ENCODE results near the gene PRKD2. TPM values are rescaled to one million over a fixed set of nuclear protein-coding genes. Genes with fewer than 3 reads are reported as not detected.

Gene PRKD2
- total and polyA plus RNA-seq, 2 of the 8 experiments (the other 6 are each of a cell fraction or from before 2014, with no cell fraction given) = 24.4 to 63.8 TPM

DNA sequence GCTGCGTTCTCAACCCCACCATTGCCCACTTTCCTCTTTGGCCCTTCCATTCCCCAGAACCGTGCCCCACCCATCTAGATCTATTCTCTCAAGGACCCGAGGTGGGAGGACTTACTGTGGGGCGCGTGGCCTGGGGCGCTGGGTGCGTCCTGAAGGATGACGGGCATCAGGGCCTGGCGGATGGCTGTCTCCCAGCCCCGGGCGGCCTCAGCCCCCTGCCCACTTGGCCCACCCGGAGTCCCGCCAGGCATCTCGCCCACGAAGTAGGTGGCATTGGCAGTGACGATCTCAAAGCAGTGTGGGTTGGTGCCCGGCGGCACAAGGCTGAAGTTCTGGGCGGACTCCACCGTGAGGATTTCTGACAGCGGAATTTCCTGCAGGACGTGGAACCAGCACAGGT is 23.2 kb downstream of the PRKD2 start:
- WGBS, 2 experiments (ENCODE audit: extremely low coverage in 1 of 2, insufficient coverage in 1 of 2, insufficient read length in 1 of 2, insufficient replicate concordance in 2 of 2, low coverage in 1 of 2, low lambda C conversion rate in 2 of 2, missing lambda C conversion rate in 1 of 2) = 96% methylated on average over 19 of the region's 22 CpGs; no CpG with 5 or more reads in 1 of the 2 experiments
- no peak overlapping the region for H4K8ac ChIP-seq (ENCODE audit: extremely low read depth, insufficient read depth, low read length)
- no peak overlapping the region for H2BK5ac ChIP-seq (ENCODE audit: low read depth, low read length)
- H2BK120ac ChIP-seq (replicated peaks; ENCODE audit: low read depth, low read length) = no peak overlapping the region
- no peak overlapping the region for H3K23ac ChIP-seq (ENCODE audit: insufficient read length)
- H3K9me3 ChIP-seq (ENCODE audit: insufficient read depth in 2 of 2, low read depth in 1 of 2, low read length in 1 of 2) = no peaks in the 10 kb centered on the region
- H3K9ac ChIP-seq (replicated peaks in 1 of 4; ENCODE audit: extremely low read depth in 1 of 4, low read depth in 3 of 4, low read length in 3 of 4) = no peak overlapping the region
- H3K4me2 ChIP-seq (ENCODE audit: insufficient read depth in 1 of 2, low read depth in 2 of 2, low read length in 2 of 2) = no peak overlapping the region
- POLR2A ChIA-PET (ENCODE audit: partially characterized antibody) = interaction anchor here (1.6 kb wide), 1 partner anchor 60 kb away, joined by 3 read pairs; no protein-coding TSS in a partner anchor
- H3K27ac ChIP-seq (ENCODE audit: low read depth, low read length) = no peak overlapping the region
- H3K23me2 ChIP-seq (ENCODE audit: low read depth, low read length) = peaks cover 3% of the 10 kb centered on the region
- no peak overlapping the region for H4K91ac ChIP-seq (replicated peaks; ENCODE audit: insufficient read length, low read length)
- no peak overlapping the region for H2AFZ ChIP-seq (ENCODE audit: low read length)
- H3K4me3 ChIP-seq (ENCODE audit: extremely low read depth in 1 of 4, insufficient read depth in 2 of 4, low read depth in 3 of 4, low read length in 4 of 4) = no peak overlapping the region
- no peak for TF ChIP-seq KDM5A (IDR thresholded peaks at IDR 0.05; ENCODE audit: low read length)
- H4K20me1 ChIP-seq (replicated peaks in 1 of 2; ENCODE audit: control insufficient read depth in 1 of 2, insufficient read depth in 2 of 2, low read length in 2 of 2) = peaks cover 9 to 12% of the 10 kb centered on the region in 2 experiments
- H3K79me2 ChIP-seq (ENCODE audit: control insufficient read depth in 1 of 2, insufficient read depth in 2 of 2, low read length in 2 of 2) = no peaks in the 10 kb centered on the region
- CTCF ChIA-PET (ENCODE audit: partially characterized antibody) = interaction anchor here (0.5 to 1.0 kb wide), 2 partner anchors 11 to 50 kb away, joined by 3 to 5 read pairs; no protein-coding TSS in a partner anchor
- no peak overlapping the region for H2BK20ac ChIP-seq (ENCODE audit: low read length)
- H2AK5ac ChIP-seq (ENCODE audit: low read depth, low read length) = no peak overlapping the region
- H3K18ac ChIP-seq (ENCODE audit: extremely low read depth, low read length) = no peak overlapping the region
- H2BK12ac ChIP-seq (ENCODE audit: low read depth, low read length) = no peak overlapping the region
- H3K27me3 ChIP-seq (replicated peaks in 1 of 4; ENCODE audit: control insufficient read depth in 3 of 4, extremely low read depth in 1 of 4, insufficient read depth in 3 of 4, low read length in 3 of 4) = no peaks in the 10 kb centered on the region
- H3K56ac ChIP-seq (replicated peaks; ENCODE audit: insufficient read length, low read depth, low read length) = no peak overlapping the region
- no peak for FAIRE-seq
- H3K14ac ChIP-seq (ENCODE audit: insufficient read length) = no peak overlapping the region
- no peak overlapping the region for H4K5ac ChIP-seq (ENCODE audit: insufficient read length, low read depth, low read length)
- peaks cover 39 to 72% (median 63%) of the 10 kb centered on the region in 4 experiments for H3K36me3 ChIP-seq (ENCODE audit: control insufficient read depth in 2 of 4, insufficient read depth in 4 of 4, low read length in 3 of 4)
- peaks cover 2% of the 10 kb centered on the region for H3K79me1 ChIP-seq (ENCODE audit: low read depth, low read length)
- no peak for DNase-seq (ENCODE audit: low read depth in 1 of 2, low spot score in 2 of 2)
- H3K4ac ChIP-seq (replicated peaks; ENCODE audit: insufficient read length, low read depth, low read length) = no peak overlapping the region
- H2BK15ac ChIP-seq (ENCODE audit: low read length) = no peak overlapping the region
- H3K4me1 ChIP-seq (replicated peaks in 1 of 4; ENCODE audit: control insufficient read depth in 3 of 4, insufficient read depth in 4 of 4, low read length in 3 of 4) = peaks cover 0 to 8% (median 6%) of the 10 kb centered on the region in 4 experiments; a peak in 6 of 7 replicates

All from H1 (cell line).